ENCODE data around the gene RIOK2.
"Not testable (repeated sequence)": the region's sequence is repeated elsewhere in the genome, so short reads cannot be mapped to it uniquely, and the experiment has no call there.

Gene RIOK2

DNA sequence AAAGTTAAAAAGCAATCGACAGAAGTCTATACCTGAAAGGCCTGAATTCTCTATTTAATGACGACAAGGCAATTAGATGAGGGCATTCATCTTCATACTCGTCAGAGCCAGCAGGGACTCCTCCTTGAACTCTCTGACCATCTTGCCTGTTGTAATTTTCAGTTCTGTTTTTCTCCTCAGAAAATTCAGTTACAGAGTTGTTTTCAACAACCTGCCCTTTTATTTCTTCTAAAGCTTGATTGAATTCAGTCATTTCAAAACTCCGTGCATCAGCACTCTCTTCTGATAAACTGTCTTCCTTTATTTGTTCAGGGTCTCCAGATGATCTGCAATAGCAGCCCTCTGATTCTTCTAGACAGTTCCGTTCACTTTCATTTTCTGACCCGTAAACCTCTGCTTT lies 15.6 kb downstream of the RIOK2 start:
- DNase-seq (ENCODE audit: low spot score), result peak; percentile 37

GRCh38 chr5:97165726-97166125 lies 17.3 kb downstream of the RIOK2 start:
- no peak for DNase-seq (ENCODE audit: low spot score)

GRCh38 chr5:97164846-97165245 lies 18.2 kb downstream of the RIOK2 start:
- DNase-seq (ENCODE audit: low spot score), result no peak

DNA sequence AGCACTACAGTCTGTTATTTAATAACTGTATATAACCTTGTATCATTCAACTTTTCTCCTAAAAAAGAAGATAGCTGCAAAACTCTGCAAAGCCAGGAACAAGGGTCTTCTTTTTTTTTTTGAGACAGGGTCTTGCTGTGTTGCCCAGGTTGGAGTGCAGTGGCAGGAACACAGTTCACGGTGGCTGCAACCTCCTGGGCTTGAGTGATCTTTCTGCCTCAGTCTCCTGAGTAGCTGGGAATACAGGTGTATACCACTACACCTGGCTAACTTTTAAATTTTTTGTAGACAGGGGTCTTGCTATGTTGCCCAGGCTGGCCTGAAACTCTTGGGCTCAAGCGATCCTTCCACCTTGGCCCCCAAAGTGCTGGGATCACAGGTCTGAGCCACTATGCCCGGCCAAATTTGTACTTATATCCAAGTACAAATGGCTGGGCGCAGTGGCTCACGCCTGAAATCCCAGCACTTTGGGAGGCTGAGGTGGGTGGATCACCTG lies 19.2 kb downstream of the RIOK2 start:
- no peak for DNase-seq (ENCODE audit: low spot score)

DNA sequence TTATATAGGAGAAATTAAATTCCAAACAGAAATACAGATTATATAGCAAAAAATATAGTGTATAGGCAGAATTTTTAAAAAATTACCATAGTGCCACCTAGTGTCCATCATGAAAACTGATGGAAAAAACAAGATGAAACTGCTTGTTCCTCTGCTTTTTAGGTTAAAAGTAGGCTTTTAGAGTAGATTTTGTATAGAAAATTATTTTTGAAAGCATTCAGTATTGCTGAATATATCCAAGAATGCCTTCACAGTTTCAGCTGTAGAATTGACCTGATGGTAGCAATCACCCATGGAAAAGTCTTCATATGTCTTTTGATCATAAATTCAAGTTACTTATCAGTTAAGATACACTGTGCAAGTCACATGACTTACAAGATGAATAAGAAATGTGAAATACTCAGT lies 19.7 kb downstream of the RIOK2 start:
- DNase-seq (ENCODE audit: low spot score), result peak; percentile 25

- peak; percentile 66 for DNase-seq (ENCODE audit: low spot score)
These were observed 21.0 kb downstream of the RIOK2 start for GRCh38 chr5:97162045-97162444.

DNA sequence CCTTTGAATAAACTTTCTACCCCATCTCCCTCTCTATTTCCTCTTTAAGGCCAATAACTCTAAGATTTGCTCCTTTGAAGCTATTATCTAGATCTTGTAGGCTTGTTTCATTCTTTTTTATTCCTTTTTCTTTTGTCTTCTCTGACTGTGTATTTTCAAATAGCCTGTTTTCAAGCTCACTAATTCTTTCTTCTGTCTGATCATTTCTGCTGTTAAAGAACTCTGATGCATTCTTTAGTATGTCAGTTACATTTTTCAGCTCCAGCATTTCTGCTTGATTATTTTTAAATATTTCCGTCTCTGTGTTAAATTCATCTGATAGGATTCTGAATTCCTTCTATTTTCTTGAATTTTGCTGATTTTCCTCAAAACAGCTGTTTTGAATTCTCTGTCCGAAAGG lies 25.4 kb downstream of the RIOK2 start:
- DNase-seq (ENCODE audit: low spot score), result no peak

- no peak for DNase-seq (ENCODE audit: low spot score)
These were observed 31.7 kb downstream of the RIOK2 start for GRCh38 chr5:97151370-97151769.

DNA sequence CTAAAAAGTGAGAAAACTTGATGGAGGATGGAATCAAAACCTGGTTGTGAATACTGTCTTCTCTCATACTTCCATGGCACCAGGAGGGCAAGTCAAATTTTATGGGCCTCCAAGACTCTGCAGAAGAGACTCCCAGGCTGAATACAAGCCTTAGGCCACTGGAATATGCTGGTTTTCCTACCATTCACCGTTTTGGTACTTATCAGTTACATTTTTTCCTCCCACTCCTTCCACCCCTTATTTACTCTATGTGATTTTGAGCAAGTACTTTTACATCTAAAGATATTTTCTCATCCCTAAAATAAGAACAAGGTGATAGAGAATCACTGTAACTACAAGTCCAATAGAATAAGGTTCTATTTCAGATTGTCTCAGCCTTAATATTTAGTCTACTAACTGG lies 32.6 kb downstream of the RIOK2 start:
- DNase-seq (ENCODE audit: low spot score), result no peak

- no peak for DNase-seq (ENCODE audit: low spot score)
These were observed 33.3 kb downstream of the RIOK2 start for GRCh38 chr5:97149709-97150108.

GRCh38 chr5:97148288-97148687 lies 34.8 kb downstream of the RIOK2 start:
- no peak for DNase-seq (ENCODE audit: low spot score)

GRCh38 chr5:97143704-97144103 lies 39.3 kb downstream of the RIOK2 start:
- no peak for DNase-seq (ENCODE audit: low spot score)

- peak; percentile 48 for DNase-seq (ENCODE audit: low spot score)
These were observed 40.4 kb downstream of the RIOK2 start, which contains the start of gene LIX1 for GRCh38 chr5:97142521-97143254. Gene LIX1, minus strand, starts transcription at chr5:97142611. Its CDS starts 35 bp downstream, at chr5:97142576.

DNA sequence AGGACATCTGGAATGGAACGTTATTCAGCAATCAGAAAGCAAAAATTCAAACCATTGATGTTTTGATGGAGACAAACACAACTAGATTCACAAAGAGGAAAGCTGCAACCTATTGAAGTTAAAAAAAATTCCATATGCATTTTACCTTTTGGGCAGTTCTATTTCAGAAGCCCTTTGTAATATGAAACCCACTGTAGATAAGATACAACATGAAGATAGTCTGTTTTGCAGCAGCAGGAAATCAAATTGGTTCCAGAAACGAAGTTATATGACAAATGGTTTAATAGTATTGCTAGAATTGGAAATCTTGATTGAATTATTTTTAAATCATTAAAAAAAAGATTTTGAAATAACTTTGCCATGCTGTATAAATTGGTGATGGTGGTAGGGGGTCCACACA lies 41.5 kb downstream of the RIOK2 start:
- no peak for DNase-seq (ENCODE audit: low spot score)

GRCh38 chr5:97141031-97141430 lies 42.0 kb downstream of the RIOK2 start:
- DNase-seq (ENCODE audit: low spot score), result no peak

- not testable (repeated sequence) for DNase-seq (ENCODE audit: low spot score)
These were observed 42.8 kb downstream of the RIOK2 start for GRCh38 chr5:97140250-97140649.

- DNase-seq (ENCODE audit: low spot score), result no peak
These were observed 46.6 kb downstream of the RIOK2 start for GRCh38 chr5:97136475-97136874.

DNA sequence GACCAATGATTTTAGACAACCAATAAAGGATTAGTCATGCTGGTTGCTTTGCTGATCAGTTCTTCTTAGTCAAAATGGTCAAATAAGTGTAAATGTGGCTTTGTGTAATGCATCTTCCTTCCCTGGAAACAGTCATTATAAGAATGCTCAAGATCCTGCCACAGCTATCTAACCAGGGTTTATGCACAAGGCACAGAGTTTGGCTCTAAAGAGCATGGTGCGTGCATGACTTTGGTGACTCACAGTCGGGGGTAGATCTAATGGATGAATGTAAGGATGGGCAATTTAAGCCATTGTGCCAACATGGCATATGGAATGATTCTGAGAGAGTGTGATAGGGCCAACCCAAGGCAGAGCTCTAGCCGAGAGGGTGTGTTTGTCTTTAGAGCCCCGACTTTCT lies 47.2 kb downstream of the RIOK2 start:
- DNase-seq (ENCODE audit: low spot score), result peak; percentile 76

DNA sequence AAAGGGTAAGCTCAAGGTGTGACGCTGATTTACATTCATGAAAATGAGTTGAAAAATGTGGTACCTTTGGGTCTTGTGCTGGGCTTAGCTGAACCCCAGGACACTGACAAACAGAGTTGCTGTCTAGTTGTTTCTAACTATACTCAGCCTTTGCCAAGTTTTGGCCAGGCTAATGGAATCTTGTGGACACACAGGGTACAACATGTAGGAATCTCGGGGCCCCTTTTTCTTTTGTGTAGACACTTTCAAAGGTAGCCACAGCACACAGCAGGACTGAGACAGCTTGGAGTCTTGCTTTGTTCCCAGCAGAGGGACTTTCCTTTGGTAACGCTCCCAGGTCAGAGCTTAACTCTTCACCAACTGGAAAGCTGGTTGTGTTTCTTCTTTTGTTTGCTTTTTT lies 48.4 kb downstream of the RIOK2 start:
- DNase-seq (ENCODE audit: low spot score), result no peak

- no peak for DNase-seq (ENCODE audit: low spot score)
These were observed 49.9 kb downstream of the RIOK2 start for GRCh38 chr5:97133101-97133500.

- DNase-seq (ENCODE audit: low spot score), result no peak
These were observed 51.1 kb downstream of the RIOK2 start for GRCh38 chr5:97131921-97132320.

DNA sequence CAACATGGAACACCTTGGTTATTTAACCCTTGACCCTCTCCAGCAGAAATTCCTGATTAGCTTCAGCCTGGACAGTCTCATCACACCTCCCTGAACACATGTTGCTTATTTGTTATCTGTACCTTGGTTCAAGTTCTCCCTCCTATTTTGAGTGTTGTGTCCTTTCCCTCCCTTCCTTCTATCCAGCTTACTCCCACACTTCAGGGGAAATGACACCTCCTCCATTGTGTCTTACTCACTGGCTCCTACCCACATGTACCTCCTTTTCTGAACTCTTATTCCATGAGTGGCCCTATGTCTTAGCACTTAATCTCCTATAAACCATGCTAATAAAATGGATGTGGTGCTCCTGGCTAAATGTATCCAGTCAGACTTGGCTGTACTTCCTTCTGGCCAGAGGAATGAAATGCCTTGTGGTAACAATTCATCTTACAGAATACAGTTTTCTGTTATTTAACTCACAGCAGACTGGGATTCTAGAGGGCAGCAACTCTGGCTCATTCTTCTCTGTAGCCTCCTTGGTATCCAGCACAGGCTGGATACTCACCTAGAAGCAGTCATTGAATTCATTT lies 51.8 kb downstream of the RIOK2 start:
- no peak for DNase-seq (ENCODE audit: low spot score)

DNA sequence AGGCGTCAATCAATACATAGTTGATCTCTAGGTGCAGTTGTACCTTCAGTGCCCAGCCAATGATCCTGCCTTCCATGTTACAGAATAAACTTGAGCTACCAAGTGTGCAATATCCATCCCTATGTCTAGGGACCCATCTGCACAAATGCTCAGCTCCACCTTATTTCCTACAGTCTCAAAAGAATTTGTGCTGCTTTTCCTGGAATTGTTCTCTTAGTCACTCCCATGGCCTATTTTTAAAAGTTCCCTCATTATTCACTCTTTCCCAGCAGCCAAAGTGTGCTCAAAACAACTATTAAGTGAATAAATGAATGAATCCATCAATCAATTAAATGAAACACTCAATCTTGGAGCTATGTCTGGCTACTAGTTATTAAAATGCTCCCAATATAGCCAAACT lies 55.3 kb downstream of the RIOK2 start:
- no peak for DNase-seq (ENCODE audit: low spot score)

Data from activated CD4-positive, alpha-beta T cell treated with anti-CD3 and anti-CD28 coated beads, Interleukin-2, Interleukin-4, amounts not matched to agents 100 ng/mL and 50 ng/mL, durations not matched to agents 16 hours and 8 hours (primary cell).